Measurements from ENCODE around the gene SYT5. TPM values are rescaled to one million over a fixed set of nuclear protein-coding genes. Genes with fewer than 3 reads are reported as not detected.

SYT5 gene
- total and polyA plus RNA-seq, 2 of the 13 experiments (the other 11 are each of a cell fraction or from before 2014, with no cell fraction given): not detected

GRCh38 chr19:55149078-55150003 lies 30.7 kb downstream of the SYT5 start, which contains the start of gene TNNT1:
TNNT1 (minus strand) TSS chr19:55149206; CDS start chr19:55147157, 2,049 bp downstream.
- Histone ChIP-seq H3K79me2 (ENCODE audit: insufficient read depth, low read length) (no peaks in the 10 kb centered on the region), H2AFZ (ENCODE audit: low read length) (no peak within 1 kb of the TSS), H3K9me3 (ENCODE audit: low read length) (peaks cover 8% of the 10 kb centered on the region), H3K27ac (ENCODE audit: extremely low read length, insufficient read depth, low read length) (no peak within 1 kb of the TSS), H4K20me1 (ENCODE audit: insufficient read depth, low read length) (no peaks in the 10 kb centered on the region), H3K4me2 (ENCODE audit: low read depth, low read length) (no peak within 1 kb of the TSS), H3K4me3 (replicated peaks in 1 of 3; ENCODE audit: insufficient read depth in 1 of 3, low read depth in 2 of 3, low read length in 3 of 3) (no peak within 1 kb of the TSS), H3K36me3 (replicated peaks in 1 of 2; ENCODE audit: control insufficient read depth in 1 of 2, insufficient read depth in 2 of 2, low read length in 2 of 2) (no peaks in the 10 kb centered on the region), H3K9ac (ENCODE audit: insufficient read depth, low read depth, low read length) (no peak within 1 kb of the TSS), H3K27me3 (ENCODE audit: control insufficient read depth in 1 of 2, insufficient read depth in 2 of 2, low read length in 2 of 2) (peaks cover 0 to 12% of the 10 kb centered on the region in 2 experiments; a peak in 1 of 5 replicates), H3K4me1 (ENCODE audit: insufficient read depth, low read length) (peaks cover 13% of the 10 kb centered on the region; the same call in 1 of the 2 replicates)
- WGBS (ENCODE audit: low lambda C conversion rate): 14% methylated on average over 17 of the region's 18 CpGs
- in situ Hi-C loops (cut with HindIII; ENCODE audit: extremely low pct_ligation_motif_present, low pct_unique_long_range_greater_than_20kb): loop anchor here (5.0 kb wide), 1 partner anchor 258 kb away; the partner anchor contains the start of gene UBE2S
- intact Hi-C loops (cut with micrococcal nuclease; ENCODE audit: unreplicated experiment): no loop called here
- DNase-seq (ENCODE audit: low spot score) (no peak), ATAC-seq (no peak), FAIRE-seq (no peak)
- BruUV-seq (replicated peaks): no TSS peak
- peak; percentile 92 for TF ChIP-seq ZKSCAN1 (IDR thresholded peaks at IDR 0.05; ENCODE audit: low read length)
- TF ChIP-seq STAT5B (CRISPR knock-in tag; IDR thresholded peaks at IDR 0.05): no peak
- POLR2A ChIA-PET: no interaction called here
- CTCF ChIA-PET (ENCODE audit: low intra/inter-chr PET ratio, low total read pairs): no interaction called here

GRCh38 chr19:55147545-55148251 lies 32.4 kb downstream of the SYT5 start:
- intact Hi-C loops (cut with micrococcal nuclease; ENCODE audit: unreplicated experiment): no loop called here
- H3K4me2 ChIP-seq (ENCODE audit: low read depth, low read length): no peak overlapping the region
- in situ Hi-C loops (cut with HindIII; ENCODE audit: extremely low pct_ligation_motif_present, low pct_unique_long_range_greater_than_20kb): loop anchor here (5.0 kb wide), 1 partner anchor 260 kb away; the partner anchor contains the start of gene UBE2S
- H3K9me3 ChIP-seq (ENCODE audit: low read length): peaks cover 8% of the 10 kb centered on the region
- peaks cover 0 to 19% of the 10 kb centered on the region in 2 experiments; a peak in 2 of 5 replicates for H3K27me3 ChIP-seq (ENCODE audit: control insufficient read depth in 1 of 2, insufficient read depth in 2 of 2, low read length in 2 of 2)
- ATAC-seq (no peak), DNase-seq (ENCODE audit: low spot score) (no peak), FAIRE-seq (no peak)
- 0% methylated on average over 3 of the region's 9 CpGs for WGBS (ENCODE audit: low lambda C conversion rate)
- H3K79me2 ChIP-seq (ENCODE audit: insufficient read depth, low read length): no peaks in the 10 kb centered on the region
- H3K9ac ChIP-seq (ENCODE audit: insufficient read depth, low read depth, low read length): no peak overlapping the region
- H3K27ac ChIP-seq (ENCODE audit: extremely low read length, insufficient read depth, low read length): no peak overlapping the region
- peaks cover 13% of the 10 kb centered on the region; the same call in 1 of the 2 replicates for H3K4me1 ChIP-seq (ENCODE audit: insufficient read depth, low read length)
- TF ChIP-seq DMTF1 (CRISPR knock-in tag; IDR thresholded peaks at IDR 0.05) (no peak), ZSCAN22 (CRISPR knock-in tag; IDR thresholded peaks at IDR 0.05) (peak; percentile 95), ZSCAN31 (CRISPR knock-in tag; IDR thresholded peaks at IDR 0.05; ENCODE audit: low read depth) (no peak)
- H4K20me1 ChIP-seq (ENCODE audit: insufficient read depth, low read length): no peaks in the 10 kb centered on the region
- peak overlapping the region in 1 of 3 experiments; percentile 57; a peak in 1 of 6 replicates for H3K4me3 ChIP-seq (replicated peaks in 1 of 3; ENCODE audit: insufficient read depth in 1 of 3, low read depth in 2 of 3, low read length in 3 of 3)
- POLR2A ChIA-PET: interaction anchor here (0.7 kb wide), 1 partner anchor 314 kb away, joined by 7 read pairs; the partner anchor contains the start of gene ISOC2
- CTCF ChIA-PET (ENCODE audit: low intra/inter-chr PET ratio, low total read pairs): no interaction called here
- no peaks in the 10 kb centered on the region for H3K36me3 ChIP-seq (replicated peaks in 1 of 2; ENCODE audit: control insufficient read depth in 1 of 2, insufficient read depth in 2 of 2, low read length in 2 of 2)
- BruUV-seq (replicated peaks): no TSS peak
- H2AFZ ChIP-seq (ENCODE audit: low read length): no peak overlapping the region
